HL-60 (cell line): ENCODE data around the gene LRMDA.

Experiments used
- CTCF ChIP-seq: IDR thresholded peaks from one replicate; pipeline ENCODE4 v1.5.1; 2011; ENCODE audit warnings: low read length, control low read depth, inconsistent platforms; ENCODE audit not compliant: insufficient read depth
- GABPA ChIP-seq: IDR thresholded peaks from 2 replicates; pipeline ENCODE4 v1.6.1; 2012; ENCODE audit warnings: low read depth
- REST ChIP-seq: IDR thresholded peaks from 2 replicates; pipeline ENCODE4 v1.6.1; 2012; ENCODE audit warnings: low read depth; ENCODE audit not compliant: insufficient replicate concordance

DNA sequence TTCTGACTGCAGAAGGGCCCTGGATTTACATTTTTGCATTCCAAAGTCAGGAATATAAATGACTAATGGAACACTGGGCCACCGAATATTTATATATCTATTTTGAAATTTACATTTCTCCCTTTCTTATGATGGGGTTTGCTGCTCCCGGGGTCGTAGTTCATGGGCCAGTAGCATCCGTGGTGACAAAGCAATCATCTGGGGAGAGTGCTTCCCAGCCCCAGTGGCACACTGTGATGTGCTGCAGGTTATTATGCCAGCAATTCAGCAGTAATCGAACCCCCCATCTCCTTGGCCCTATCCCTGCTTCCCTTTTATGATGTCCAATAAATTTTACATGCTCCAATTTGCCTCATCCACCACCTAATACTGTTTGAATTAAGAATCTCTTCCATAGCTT, 837.5 kb downstream of the LRMDA start:
- TF ChIP-seq CTCF (no peak), GABPA (no peak), REST (no peak)
